HG03469 (cell line): ENCODE results near the gene HYAL2.
"Not testable (repeated sequence)": the region's sequence is repeated elsewhere in the genome, so short reads cannot be mapped to it uniquely, and the experiment has no call there.

Experiments used
- ATAC-seq: cut with Tn5 transposase; IDR thresholded peaks from one replicate; pipeline ENCODE4 v1.9.1; 2021; ENCODE audit warnings: mild to moderate bottlenecking, moderate library complexity, moderate number of reproducible peaks; ENCODE audit not compliant: unreplicated experiment

HYAL2 gene

DNA sequence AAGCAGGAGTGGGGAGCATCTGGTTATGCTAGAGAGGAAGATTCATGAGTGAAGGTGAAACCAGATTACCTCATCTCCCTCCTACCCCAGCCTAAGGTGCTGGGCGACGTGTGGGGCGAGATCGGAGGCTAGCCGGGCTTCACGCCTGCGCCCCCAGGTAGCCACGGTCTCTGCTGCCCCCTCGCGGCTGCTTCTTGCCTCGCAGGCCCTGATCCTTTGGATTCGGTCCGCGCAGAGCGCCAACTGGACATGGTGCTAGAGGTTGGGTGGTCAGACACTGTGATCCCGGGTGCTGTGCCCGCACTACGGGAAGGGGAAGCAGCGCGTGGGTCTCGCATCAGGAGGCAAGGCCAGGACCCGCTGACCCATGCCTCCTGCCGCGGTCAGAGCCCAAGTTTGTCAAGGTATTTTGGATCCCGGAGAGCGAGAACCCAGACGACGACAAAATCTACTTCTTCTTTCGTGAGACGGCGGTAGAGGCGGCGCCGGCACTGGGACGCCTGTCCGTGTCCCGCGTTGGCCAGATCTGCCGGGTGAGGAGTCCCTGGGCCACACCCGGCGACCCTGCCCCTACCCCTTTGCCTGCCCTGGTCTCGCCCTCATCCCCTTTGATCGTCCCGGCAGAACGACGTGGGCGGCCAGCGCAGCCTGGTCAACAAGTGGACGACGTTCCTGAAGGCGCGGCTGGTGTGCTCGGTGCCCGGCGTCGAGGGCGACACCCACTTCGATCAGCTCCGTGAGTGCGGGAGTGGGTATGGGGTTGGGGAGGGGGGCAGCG, 49.4 kb downstream of the HYAL2 start:
- ATAC-seq: no peak

GRCh38 chr3:50272538-50272910, 50.0 kb downstream of the HYAL2 start:
- ATAC-seq: not testable (repeated sequence)

GRCh38 chr3:50271314-50271936, 51.1 kb downstream of the HYAL2 start:
- ATAC-seq: no peak

GRCh38 chr3:50270422-50271224, 51.9 kb downstream of the HYAL2 start:
- no peak for ATAC-seq

DNA sequence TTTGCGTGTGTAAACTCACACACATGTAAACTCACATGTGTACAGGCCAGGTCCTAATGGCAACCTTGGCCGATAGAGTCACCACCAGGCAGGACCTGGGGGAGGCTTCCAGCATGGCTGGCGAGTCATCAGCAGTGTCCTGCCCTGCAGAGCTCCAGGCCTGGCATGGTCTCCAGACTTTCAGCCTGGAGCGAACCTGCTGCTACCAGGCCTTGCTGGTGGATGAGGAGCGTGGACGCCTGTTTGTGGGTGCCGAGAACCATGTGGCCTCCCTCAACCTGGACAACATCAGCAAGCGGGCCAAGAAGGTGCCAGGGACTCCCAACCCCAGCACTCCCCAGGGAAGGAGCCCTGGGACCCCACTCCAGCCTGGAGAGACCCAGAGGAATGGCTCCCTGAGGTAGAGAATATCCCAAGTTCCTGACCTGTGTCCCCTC, 52.5 kb downstream of the HYAL2 start:
- no peak for ATAC-seq

DNA sequence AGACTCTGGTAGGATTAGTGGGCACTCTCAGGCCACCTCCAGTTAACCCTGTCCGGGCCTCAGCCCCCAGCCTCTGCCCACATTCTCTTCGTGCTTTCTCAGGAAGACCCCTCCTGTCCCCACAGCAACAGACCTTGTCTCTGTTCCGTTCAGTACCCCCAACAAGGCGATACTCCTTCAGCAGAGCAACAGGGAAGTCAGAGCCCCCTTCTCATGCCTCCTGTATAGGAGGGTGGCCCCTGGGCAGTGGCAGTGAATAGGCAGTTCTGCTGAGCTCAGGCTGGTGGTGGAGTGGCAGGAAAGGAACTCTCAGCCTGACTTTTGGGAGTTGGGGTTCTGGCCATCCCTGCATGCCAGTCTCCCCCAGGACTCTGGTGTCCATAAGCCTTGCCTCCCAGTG, 53.1 kb downstream of the HYAL2 start:
- no peak for ATAC-seq

GRCh38 chr3:50268703-50269451, 53.7 kb downstream of the HYAL2 start, which contains the start of gene SEMA3B:
Gene SEMA3B, plus strand, starts transcription at chr3:50269147. Its CDS starts 94 bp downstream, at chr3:50269241.
- no peak for ATAC-seq

DNA sequence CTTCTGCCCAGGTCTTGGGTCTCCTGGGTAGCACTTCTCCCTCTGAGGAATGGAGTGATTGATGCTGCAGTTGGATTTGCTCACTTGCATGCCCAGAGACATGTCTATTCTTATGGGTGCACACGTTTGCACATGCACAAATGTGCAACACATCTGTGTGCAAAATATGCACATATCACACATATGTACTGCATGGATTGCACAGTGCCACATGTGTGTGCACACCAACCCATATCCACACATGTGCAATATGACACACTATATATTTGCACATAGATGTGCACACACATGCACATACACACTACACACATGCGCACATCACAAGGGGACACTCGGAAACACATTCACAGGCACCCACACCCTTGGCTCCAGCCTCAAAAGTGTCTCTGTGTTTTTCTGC, 54.3 kb downstream of the HYAL2 start:
- ATAC-seq: no peak
